Measurements from ENCODE around the gene UNC13C.
A peak's percentile ranks its signal among the peaks of the same experiment; 100 is the strongest.

Gene UNC13C

GRCh38 chr15:54017251-54017650 is 39.0 kb downstream of the UNC13C start:
- Histone ChIP-seq H3K36me3 (ENCODE audit: low read depth) (no peaks in the 10 kb centered on the region), H3K27me3 (ENCODE audit: insufficient read depth, poor library complexity, severe bottlenecking) (peaks cover 3% of the 10 kb centered on the region), H3K9me3 (ENCODE audit: severe bottlenecking) (no peaks in the 10 kb centered on the region), H3K4me1 (ENCODE audit: insufficient read depth, poor library complexity, severe bottlenecking) (no peaks in the 10 kb centered on the region), H3K27ac (ENCODE audit: poor library complexity, severe bottlenecking) (no peak overlapping the region), H3K4me3 (ENCODE audit: severe bottlenecking) (no peak overlapping the region)
- DNase-seq (ENCODE audit: low spot score) (no peak), ATAC-seq (ENCODE audit: low read depth) (no peak)
- no peak for TF ChIP-seq CTCF (IDR thresholded peaks at IDR 0.05; ENCODE audit: poor library complexity, severe bottlenecking)

DNA sequence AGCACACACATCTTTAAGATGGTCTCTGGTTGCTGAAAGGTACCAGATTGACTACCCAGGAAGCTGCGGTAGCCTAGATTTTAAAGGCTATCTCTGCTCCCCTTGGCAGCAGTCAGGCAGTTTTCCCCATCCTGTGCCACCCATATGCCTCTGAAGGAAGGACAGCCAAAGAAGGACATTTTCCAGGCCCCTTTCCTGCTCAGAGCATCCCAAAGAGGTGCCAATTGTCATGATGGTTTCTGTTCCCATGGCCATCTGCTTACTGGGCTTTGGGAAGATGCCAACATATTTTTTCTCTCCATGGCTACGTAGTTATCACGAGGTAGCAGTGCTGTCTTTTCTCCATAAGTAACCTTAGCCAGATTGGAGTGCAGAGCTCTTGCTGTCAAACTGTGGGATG is 39.7 kb downstream of the UNC13C start:
- TF ChIP-seq CTCF (IDR thresholded peaks at IDR 0.05; ENCODE audit: poor library complexity, severe bottlenecking): no peak
- no peak for ATAC-seq (ENCODE audit: low read depth)
- Histone ChIP-seq H3K4me3 (ENCODE audit: severe bottlenecking) (no peak overlapping the region), H3K27ac (ENCODE audit: poor library complexity, severe bottlenecking) (no peak overlapping the region), H3K27me3 (ENCODE audit: insufficient read depth, poor library complexity, severe bottlenecking) (peaks cover 3% of the 10 kb centered on the region), H3K4me1 (ENCODE audit: insufficient read depth, poor library complexity, severe bottlenecking) (no peaks in the 10 kb centered on the region), H3K36me3 (ENCODE audit: low read depth) (no peaks in the 10 kb centered on the region), H3K9me3 (ENCODE audit: severe bottlenecking) (no peaks in the 10 kb centered on the region)
- no peak for DNase-seq (ENCODE audit: low spot score)

- Histone ChIP-seq H3K27me3 (ENCODE audit: insufficient read depth, poor library complexity, severe bottlenecking) (peaks cover 2% of the 10 kb centered on the region), H3K4me3 (ENCODE audit: severe bottlenecking) (no peak overlapping the region), H3K36me3 (ENCODE audit: low read depth) (no peaks in the 10 kb centered on the region), H3K9me3 (ENCODE audit: severe bottlenecking) (no peaks in the 10 kb centered on the region), H3K27ac (ENCODE audit: poor library complexity, severe bottlenecking) (no peak overlapping the region), H3K4me1 (ENCODE audit: insufficient read depth, poor library complexity, severe bottlenecking) (peaks cover 3% of the 10 kb centered on the region)
- no peak for ATAC-seq (ENCODE audit: low read depth)
- no peak for DNase-seq (ENCODE audit: low spot score)
- TF ChIP-seq CTCF (IDR thresholded peaks at IDR 0.05; ENCODE audit: poor library complexity, severe bottlenecking): no peak
Observed at GRCh38 chr15:54026258-54026657, 48.0 kb downstream of the UNC13C start.

- no peaks in the 10 kb centered on the region for H3K9me3 ChIP-seq (ENCODE audit: severe bottlenecking)
- DNase-seq (ENCODE audit: low spot score) (no peak), ATAC-seq (ENCODE audit: low read depth) (no peak)
- peaks cover 3% of the 10 kb centered on the region for H3K4me1 ChIP-seq (ENCODE audit: insufficient read depth, poor library complexity, severe bottlenecking)
- no peak overlapping the region for H3K4me3 ChIP-seq (ENCODE audit: severe bottlenecking)
- H3K27me3 ChIP-seq (ENCODE audit: insufficient read depth, poor library complexity, severe bottlenecking): no peaks in the 10 kb centered on the region
- no peak for TF ChIP-seq CTCF (IDR thresholded peaks at IDR 0.05; ENCODE audit: poor library complexity, severe bottlenecking)
- H3K27ac ChIP-seq (ENCODE audit: poor library complexity, severe bottlenecking): no peak overlapping the region
- no peaks in the 10 kb centered on the region for H3K36me3 ChIP-seq (ENCODE audit: low read depth)
Observed at GRCh38 chr15:54026891-54027290, 48.6 kb downstream of the UNC13C start.

GRCh38 chr15:54029081-54029480 is 50.8 kb downstream of the UNC13C start:
- TF ChIP-seq CTCF (IDR thresholded peaks at IDR 0.05; ENCODE audit: poor library complexity, severe bottlenecking): no peak
- no peak for DNase-seq (ENCODE audit: low spot score)
- no peaks in the 10 kb centered on the region for H3K36me3 ChIP-seq (ENCODE audit: low read depth)
- peak; percentile 38; the same call in 1 of the 3 replicates for ATAC-seq (ENCODE audit: low read depth)
- no peaks in the 10 kb centered on the region for H3K27me3 ChIP-seq (ENCODE audit: insufficient read depth, poor library complexity, severe bottlenecking)
- H3K4me1 ChIP-seq (ENCODE audit: insufficient read depth, poor library complexity, severe bottlenecking): peaks cover 3% of the 10 kb centered on the region
- H3K4me3 ChIP-seq (ENCODE audit: severe bottlenecking): no peak overlapping the region
- no peak overlapping the region for H3K27ac ChIP-seq (ENCODE audit: poor library complexity, severe bottlenecking)
- H3K9me3 ChIP-seq (ENCODE audit: severe bottlenecking): no peaks in the 10 kb centered on the region
